ENCODE measurements around the gene SYT12. TPM values are rescaled to one million over a fixed set of nuclear protein-coding genes. Genes with fewer than 3 reads are reported as not detected.

The SYT12 gene
- total and polyA plus RNA-seq, 2 of the 8 experiments (the other 6 are each of a cell fraction or from before 2014, with no cell fraction given), result 1.4 to 3.3 TPM

DNA sequence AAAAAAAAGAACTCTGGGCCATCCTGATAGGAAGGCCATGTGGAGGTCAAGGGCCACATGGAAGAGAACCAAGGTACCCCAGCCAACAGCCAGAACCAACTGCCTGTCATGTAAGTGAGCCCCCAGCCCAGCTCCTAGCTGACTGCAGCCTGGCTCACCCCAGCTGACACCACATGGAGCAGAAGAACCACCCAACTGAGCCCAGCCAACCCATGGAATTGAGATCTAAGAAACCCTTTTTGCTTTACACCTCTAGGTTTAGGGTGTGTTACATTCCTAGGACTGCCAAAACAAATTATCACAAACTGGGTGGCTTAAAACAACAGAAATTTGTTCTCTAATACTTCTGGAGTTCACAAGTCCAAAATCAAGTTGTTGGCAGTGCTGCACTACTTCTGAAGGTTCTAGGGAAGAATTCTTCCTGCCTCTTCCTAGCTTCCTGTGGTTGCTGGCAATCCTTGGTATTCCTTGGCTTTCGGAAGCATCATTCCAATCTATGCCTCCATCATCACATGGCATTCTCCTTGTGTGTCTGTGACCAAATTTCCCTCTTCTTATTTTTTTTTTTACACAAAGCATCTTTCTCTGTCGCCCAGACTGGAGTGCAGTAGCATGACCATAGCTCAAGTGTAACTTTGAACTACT, 43.5 kb upstream of the SYT12 start:
- H3K79me1 ChIP-seq (ENCODE audit: low read depth, low read length), result no peaks in the 10 kb centered on the region
- H3K4me1 ChIP-seq (replicated peaks in 1 of 4; ENCODE audit: control insufficient read depth in 3 of 4, insufficient read depth in 4 of 4, low read length in 3 of 4), result peaks cover 0 to 3% (median 0%) of the 10 kb centered on the region in 4 experiments; a peak in 1 of 7 replicates
- no peak overlapping the region for H3K4me3 ChIP-seq (ENCODE audit: extremely low read depth in 1 of 4, insufficient read depth in 2 of 4, low read depth in 3 of 4, low read length in 4 of 4)
- H3K36me3 ChIP-seq (ENCODE audit: control insufficient read depth in 2 of 4, insufficient read depth in 4 of 4, low read length in 3 of 4), result no peaks in the 10 kb centered on the region
- H4K5ac ChIP-seq (ENCODE audit: insufficient read length, low read depth, low read length), result no peak overlapping the region
- no peak overlapping the region for H3K4ac ChIP-seq (replicated peaks; ENCODE audit: insufficient read length, low read depth, low read length)
- TF ChIP-seq HDAC6 (IDR thresholded peaks at IDR 0.05; ENCODE audit: low read depth, low read length) (no peak), PHF8 (conservative IDR thresholded peaks at IDR 0.05; ENCODE audit: low read depth, low read length) (no peak), SP4 (IDR thresholded peaks at IDR 0.05; ENCODE audit: low read length) (no peak)
- no peaks in the 10 kb centered on the region; a peak in 1 of 4 replicates for H3K9me3 ChIP-seq (ENCODE audit: insufficient read depth in 2 of 2, low read depth in 1 of 2, low read length in 1 of 2)
- no peak overlapping the region for H3K14ac ChIP-seq (ENCODE audit: insufficient read length)
- no peak overlapping the region for H3K4me2 ChIP-seq (ENCODE audit: insufficient read depth in 1 of 2, low read depth in 2 of 2, low read length in 2 of 2)
- H2AK5ac ChIP-seq (ENCODE audit: low read depth, low read length), result no peak overlapping the region
- no peak overlapping the region for H3K27ac ChIP-seq (ENCODE audit: low read depth, low read length)
- peak overlapping the region; percentile 61; the same call in 1 of the 2 replicates for H2BK15ac ChIP-seq (ENCODE audit: low read length)
- no peak for DNase-seq (ENCODE audit: low read depth in 1 of 2, low spot score in 2 of 2)
- H4K91ac ChIP-seq (replicated peaks; ENCODE audit: insufficient read length, low read length), result no peak overlapping the region
- H3K23ac ChIP-seq (ENCODE audit: insufficient read length), result no peak overlapping the region
- H2BK5ac ChIP-seq (ENCODE audit: low read depth, low read length), result no peak overlapping the region
- WGBS, 2 experiments (ENCODE audit: extremely low coverage in 1 of 2, insufficient coverage in 1 of 2, insufficient read length in 1 of 2, insufficient replicate concordance in 2 of 2, low coverage in 1 of 2, low lambda C conversion rate in 2 of 2, missing lambda C conversion rate in 1 of 2), result 96% methylated on average over 2 of the region's 2 CpGs; no CpG with 5 or more reads in 1 of the 2 experiments
- no peaks in the 10 kb centered on the region for H4K20me1 ChIP-seq (replicated peaks in 1 of 2; ENCODE audit: control insufficient read depth in 1 of 2, insufficient read depth in 2 of 2, low read length in 2 of 2)
- no peak overlapping the region for H2BK20ac ChIP-seq (ENCODE audit: low read length)
- CTCF ChIA-PET (ENCODE audit: partially characterized antibody), result interaction anchor here (0.6 to 1.3 kb wide), 4 partner anchors 13 to 1649 kb away, joined by 3 to 4 read pairs (median 3); no protein-coding TSS in a partner anchor
- H3K18ac ChIP-seq (ENCODE audit: extremely low read depth, low read length), result no peak overlapping the region
- no peak for FAIRE-seq
- H3K27me3 ChIP-seq (replicated peaks in 1 of 4; ENCODE audit: control insufficient read depth in 3 of 4, extremely low read depth in 1 of 4, insufficient read depth in 3 of 4, low read length in 3 of 4), result no peaks in the 10 kb centered on the region
- H4K8ac ChIP-seq (ENCODE audit: extremely low read depth, insufficient read depth, low read length), result no peak overlapping the region
- no peak overlapping the region for H2BK12ac ChIP-seq (ENCODE audit: low read depth, low read length)
- no peak overlapping the region for H3K9ac ChIP-seq (replicated peaks in 1 of 4; ENCODE audit: extremely low read depth in 1 of 4, low read depth in 3 of 4, low read length in 3 of 4)
- no peaks in the 10 kb centered on the region for H3K79me2 ChIP-seq (ENCODE audit: control insufficient read depth in 1 of 2, insufficient read depth in 2 of 2, low read length in 2 of 2)
- H2BK120ac ChIP-seq (replicated peaks; ENCODE audit: low read depth, low read length), result no peak overlapping the region
- POLR2A ChIA-PET (ENCODE audit: partially characterized antibody), result interaction anchor here (0.7 kb wide), 1 partner anchor 7 kb away, joined by 3 read pairs; no protein-coding TSS in a partner anchor
- no peak overlapping the region for H2AFZ ChIP-seq (ENCODE audit: low read length)
- no peak overlapping the region for H3K56ac ChIP-seq (replicated peaks; ENCODE audit: insufficient read length, low read depth, low read length)
- H3K23me2 ChIP-seq (ENCODE audit: low read depth, low read length), result no peaks in the 10 kb centered on the region
